NCI-H1092 (cell line): ENCODE results near the gene OR2K2.
"Not testable (repeated sequence)": the region's sequence is repeated elsewhere in the genome, so short reads cannot be mapped to it uniquely, and the experiment has no call there.

Experiments
- DNase-seq: peaks from one replicate; lab custom pipeline; 2025; lab: John Stamatoyannopoulos, UW

Gene OR2K2, protein sequence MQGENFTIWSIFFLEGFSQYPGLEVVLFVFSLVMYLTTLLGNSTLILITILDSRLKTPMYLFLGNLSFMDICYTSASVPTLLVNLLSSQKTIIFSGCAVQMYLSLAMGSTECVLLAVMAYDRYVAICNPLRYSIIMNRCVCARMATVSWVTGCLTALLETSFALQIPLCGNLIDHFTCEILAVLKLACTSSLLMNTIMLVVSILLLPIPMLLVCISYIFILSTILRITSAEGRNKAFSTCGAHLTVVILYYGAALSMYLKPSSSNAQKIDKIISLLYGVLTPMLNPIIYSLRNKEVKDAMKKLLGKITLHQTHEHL

DNA sequence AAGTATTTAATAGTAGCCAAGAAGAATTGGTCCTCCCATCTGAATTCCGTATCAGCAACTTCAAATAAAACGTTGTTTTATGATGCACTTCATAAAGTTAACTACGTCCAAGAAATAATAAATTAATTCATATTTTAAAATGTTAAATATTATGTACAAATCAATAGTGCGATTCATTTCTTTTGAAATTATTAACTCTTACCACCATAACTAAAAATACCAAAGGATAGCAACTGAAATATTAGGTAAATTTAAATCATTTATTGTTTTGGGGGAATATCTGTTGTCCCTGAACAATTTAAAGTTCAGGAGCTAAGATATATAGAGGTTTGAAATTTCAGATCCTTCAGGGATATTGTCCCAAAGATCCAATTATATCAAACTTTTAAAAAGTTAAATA is at the start of gene OR2K2:
Gene OR2K2 (minus strand): TSS at position 101 of the 400 bp plus-strand sequence. CDS start 1,791 bp downstream, outside the sequence.
- no peak for DNase-seq

DNA sequence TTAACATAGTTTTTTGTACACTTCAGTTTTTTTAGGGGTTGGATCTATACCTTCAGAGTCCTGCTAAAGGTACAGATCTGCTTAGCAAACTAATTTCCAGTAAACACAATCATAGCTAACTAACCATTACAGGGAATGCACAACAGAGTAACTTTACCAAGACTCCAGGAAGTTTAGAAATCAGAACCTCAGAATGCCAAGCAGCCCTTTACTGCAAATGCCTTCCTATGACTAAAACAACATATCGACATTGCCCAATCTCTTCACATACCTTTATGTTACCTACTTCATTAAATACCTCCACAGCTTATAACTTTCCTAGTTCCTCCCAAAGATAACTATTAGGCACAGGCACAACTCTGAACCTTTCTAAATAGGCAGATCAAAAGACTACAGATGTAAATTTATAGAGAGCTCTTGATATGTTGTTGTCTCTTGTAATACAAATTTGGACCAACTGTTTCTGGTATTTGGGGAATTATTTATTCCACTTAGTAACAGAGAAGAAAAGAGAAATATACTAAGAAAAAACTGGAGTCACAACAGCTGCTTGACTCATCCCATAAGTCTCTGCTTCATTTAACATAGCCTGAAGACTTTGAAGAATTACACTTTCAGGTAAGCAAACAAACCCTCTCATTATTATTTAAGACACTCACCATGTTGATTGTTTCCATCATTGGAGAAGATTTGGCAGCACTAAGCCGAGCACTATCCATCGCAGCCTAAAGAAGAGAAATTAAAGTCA is 46.0 kb upstream of the OR2K2 start:
- DNase-seq: no peak

DNA sequence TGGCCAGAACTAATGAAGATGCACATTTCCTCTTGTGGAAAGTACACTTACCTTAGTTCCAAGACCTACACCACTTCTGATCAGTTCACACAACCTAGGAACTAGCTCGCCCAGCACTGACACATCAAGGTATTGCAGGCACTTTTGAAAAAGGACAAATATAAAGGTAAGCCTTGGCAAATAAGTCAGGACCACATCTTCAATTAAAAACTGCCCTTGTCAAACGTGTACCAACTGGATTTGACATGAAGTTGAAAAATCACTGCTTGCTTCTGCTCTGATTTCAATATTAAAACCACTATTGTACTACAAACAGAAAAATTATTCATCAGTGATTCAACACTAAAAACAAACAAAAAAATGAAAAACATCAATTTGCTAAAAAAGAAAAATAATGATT is 45.0 kb upstream of the OR2K2 start:
- no peak for DNase-seq

DNA sequence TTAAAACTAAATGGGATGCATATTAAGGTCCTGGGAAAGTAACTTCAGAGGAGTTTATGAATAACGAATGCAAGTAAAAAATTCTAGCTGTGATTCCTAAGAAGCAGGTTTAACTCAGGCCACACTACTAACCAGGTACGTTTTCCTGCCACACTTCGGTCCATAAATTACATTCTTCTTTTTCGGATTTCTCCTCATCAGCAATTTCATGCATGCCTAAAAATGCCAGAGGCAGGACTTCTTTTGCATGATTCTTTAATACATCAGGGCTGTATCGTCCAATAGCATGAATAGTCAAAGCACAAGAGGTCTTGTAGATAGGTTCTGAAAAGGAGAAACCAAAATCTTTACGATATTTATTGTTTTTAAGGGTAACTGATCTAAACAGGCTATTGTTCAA is 42.3 kb upstream of the OR2K2 start:
- no peak for DNase-seq

DNA sequence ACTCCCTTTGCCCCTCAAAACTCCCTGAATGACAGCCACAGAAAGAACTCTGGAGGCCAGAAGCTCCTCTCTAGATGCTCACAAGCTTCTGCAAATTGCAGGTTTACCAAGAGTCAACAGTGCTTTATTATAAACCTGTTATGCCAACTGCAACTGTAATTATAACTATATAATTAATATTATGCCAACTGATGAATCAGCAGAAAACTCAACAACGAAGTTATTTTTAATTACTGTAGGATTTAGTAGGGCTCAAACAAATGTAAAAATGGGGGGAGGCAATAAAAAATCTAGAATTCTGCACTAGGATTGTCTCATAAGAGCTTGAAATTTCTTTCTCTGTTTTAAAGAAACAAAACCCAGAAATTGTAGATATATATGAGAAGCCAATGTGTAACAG is 37.0 kb upstream of the OR2K2 start:
- DNase-seq: no peak

DNA sequence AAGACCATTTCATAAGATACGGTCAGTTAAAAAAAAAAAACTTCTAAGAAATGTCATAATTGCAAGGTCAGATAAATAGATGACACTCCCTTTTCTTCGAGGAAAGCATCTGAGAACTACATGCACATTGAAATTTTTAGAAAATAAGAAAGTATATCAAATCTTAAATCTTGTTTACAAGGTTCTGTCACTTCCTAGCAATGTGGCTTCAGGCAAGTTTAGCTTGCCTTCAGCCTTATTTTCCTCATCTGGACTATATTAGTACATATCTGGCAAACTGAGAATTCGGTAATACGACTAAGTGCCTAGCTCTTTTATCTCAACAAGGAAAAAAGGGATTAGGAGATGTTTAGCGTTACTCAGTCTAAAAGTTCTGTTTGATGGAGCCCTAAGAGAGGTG is 32.5 kb upstream of the OR2K2 start:
- no peak for DNase-seq

DNA sequence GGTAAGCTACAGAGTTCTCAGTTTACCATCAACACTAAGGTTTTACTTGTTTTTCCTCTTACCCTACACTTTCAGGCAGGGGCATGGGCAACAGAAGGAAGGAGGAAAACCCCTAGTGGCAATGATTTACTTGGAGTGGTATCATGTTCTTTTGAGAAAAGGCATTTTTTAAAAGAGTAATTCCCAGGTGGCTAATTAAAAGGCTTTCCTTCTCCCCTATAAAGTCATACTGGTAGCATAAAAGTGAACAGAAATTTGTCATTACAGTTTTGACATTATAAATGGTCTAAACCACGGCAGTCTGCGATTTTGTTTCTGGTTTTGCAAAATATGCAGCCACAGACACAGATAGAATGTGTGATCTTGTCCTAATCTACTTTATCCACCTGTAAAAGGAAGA is 30.9 kb upstream of the OR2K2 start:
- no peak for DNase-seq

DNA sequence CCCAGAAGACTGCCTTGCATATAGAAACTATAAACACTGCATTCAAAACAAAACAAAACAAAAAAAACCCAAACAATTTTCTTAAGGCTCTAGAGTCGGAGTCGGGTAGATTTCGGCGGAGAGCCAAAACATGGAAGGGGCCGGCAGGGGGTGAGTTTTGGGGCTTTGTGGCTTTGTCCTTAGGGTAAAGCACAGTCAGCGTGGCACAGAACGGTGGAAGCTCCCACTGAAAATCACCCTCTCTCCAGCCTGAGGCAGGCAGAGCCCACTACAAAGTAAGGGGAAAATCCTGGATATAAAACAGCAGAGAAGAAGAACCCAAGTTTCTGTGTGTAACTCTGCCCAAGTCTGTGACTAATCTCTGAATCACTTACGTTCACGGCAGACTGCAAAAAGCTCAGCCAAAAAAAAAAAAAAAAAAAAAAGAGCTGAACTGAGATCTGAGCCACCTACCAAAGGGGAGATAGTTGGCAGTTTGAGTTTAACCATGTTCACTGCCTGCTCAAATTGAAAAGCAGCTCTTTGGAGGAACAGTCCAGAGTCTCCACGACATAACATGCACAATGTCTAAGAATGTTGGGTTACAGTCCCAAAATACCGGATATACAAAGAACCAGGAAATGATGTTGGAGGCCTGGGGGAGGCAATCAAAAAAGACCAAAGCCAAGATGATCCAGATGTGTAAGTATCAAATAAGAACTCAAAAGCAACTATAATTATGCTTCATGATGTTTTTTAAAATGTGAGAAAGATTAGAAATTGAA is 26.6 kb upstream of the OR2K2 start:
- no peak for DNase-seq

DNA sequence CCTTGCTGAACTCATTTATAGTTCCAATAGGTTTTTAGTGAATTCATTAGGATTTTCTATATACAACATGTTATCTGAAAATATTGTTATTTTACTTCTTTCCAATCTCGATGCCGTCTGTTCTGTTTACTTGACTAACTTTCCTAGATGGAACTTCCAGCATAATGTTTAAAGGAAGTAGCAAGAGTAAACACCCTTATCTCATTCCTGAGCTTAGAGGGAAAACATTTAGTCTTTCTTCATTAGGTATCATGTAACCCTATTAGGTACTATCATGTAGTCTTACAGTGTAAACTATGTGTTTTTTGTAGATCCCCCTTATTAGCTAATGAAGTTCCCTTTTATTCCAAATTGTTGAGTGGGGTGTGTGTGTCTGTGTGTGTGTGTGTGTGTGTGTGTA is 22.5 kb upstream of the OR2K2 start:
- no peak for DNase-seq

DNA sequence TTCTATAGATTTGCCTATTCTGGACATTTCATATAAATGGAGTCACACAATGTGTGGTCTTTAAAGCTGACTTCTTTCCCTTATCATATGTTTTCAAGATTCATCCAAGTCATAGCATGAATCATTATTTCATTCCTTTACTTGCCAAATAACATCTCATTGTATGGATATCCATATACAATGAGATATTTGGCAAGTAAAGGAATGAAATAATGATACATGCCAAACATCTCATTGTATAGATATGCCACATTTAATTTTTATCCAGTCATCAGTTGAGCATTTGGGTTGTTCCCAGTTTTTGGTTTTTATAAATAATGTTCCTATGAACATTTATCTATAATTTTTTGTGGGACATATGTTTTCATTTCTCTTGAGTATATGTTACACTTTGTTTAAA is 20.5 kb upstream of the OR2K2 start:
- no peak for DNase-seq

DNA sequence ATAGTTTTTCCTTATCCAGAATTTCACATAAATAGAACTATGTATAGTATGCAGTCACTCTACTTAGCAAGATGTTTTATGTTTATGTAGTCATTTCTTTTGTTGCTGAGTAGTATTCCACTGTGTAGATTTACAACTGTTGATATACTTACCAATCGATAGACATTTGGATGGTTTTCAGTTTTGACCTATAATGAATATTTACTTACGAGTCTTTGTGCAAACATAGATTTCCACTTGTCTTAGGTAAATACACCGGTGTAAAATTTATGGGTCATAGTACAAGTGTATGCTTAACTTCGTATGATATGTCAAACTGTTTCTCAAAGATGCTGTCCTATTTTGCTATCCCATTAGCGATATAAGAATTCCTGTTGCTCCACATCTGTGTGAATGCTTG is 19.7 kb upstream of the OR2K2 start:
- peak; percentile 47 for DNase-seq

DNA sequence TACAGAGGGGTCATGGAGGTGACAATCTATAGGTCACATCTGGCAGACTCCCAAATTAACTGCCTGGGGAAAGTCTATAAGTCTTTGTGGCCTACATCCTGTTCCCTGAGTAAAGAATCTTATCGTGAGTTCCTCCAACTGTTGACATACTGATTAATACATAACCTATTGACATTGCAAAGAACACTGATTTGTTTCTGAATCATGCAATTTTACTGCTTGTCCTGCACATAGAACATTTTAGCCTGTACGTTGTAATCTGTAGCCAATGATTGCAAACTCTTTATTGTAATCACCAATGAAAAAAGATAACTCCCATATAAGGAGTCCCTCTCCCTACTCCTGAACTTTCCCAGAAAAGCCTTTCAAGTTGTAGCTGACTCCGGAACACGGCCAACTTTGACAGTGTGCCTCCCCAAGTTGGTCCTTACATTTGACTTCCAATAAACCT is 18.8 kb upstream of the OR2K2 start:
- DNase-seq: no peak

DNA sequence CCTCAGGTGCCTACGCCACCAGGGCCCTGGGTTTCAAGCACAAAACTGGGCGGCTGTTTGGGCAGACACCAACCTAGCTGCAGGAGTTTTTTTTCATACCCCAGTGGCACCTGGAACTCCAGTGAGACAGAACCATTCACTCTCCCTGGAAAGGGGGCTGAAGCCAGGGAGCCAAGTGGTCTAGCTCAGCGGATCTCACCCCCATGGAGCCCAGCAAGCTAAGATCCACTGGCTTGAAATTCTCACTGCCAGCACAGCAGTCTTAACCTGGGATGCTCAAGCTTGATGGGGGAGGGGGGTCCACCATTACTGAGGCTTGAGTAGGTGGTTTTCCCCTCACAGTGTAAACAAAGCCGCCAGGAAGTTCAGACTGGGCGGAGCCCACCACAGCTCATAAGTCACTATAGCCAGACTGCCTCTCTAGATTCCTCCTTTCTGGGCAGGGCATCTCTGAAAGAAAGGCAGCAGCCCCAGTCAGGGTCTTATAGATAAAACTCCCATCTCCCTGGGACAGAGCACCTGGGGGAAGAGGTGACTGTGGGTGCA is 4.4 kb upstream of the OR2K2 start:
- not testable (repeated sequence) for DNase-seq

DNA sequence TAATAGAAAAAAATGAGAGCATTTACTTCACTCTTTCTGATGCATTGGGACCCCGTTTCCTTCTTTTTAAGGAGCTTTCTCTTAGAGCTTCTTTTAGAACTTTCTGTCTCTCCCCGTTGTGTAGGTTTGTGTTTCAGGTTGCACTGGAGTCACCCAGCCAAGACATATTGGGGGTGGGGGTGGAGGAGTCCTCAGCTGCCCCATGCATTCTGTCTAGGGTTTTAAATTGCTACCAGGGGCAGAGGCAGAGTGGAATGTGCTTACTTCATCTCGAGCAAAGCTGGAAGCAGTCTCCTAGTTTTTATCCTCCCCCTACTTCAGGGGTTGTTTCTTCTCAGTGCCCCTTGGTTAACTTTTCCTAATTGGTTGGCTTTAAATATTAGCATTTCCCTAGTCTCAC is 9.4 kb downstream of the OR2K2 start:
- DNase-seq: no peak

DNA sequence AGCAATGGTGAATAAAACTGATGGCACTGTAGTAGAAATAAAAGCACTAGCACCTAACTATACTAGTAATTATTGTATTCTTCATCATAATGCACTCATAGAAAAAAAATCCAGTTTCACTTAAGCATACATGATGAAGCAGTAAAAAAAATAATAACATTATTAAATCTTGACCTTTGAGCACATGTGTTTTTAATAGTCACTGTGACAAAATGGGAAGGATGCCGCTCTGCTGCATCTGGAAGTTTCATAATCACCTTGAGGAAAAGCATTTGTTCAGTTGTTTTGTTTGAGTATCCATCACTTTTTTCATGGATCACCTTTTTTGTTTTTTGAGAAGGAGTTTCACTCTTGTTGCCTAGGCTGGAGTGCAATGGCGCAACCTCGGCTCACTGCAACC is 13.2 kb downstream of the OR2K2 start:
- DNase-seq: no peak

DNA sequence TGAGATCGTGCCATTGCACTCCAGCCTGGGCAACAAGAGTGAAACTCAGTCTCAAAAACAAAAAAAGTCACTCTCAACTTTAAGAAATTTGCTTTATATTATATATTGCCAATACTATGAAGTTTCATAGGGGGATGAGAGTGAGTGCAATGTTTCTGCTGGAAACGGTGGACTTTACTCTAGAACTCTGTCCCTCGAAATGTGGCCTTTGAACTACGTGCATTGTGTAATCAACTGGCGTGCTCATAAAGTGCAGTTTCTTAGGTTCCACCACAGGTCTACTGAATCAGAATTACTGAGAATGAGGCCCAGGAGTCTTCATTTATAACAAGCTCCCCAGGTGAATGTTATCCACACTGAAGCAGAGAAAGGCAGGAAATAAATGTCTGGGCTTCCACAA is 24.1 kb downstream of the OR2K2 start:
- no peak for DNase-seq

DNA sequence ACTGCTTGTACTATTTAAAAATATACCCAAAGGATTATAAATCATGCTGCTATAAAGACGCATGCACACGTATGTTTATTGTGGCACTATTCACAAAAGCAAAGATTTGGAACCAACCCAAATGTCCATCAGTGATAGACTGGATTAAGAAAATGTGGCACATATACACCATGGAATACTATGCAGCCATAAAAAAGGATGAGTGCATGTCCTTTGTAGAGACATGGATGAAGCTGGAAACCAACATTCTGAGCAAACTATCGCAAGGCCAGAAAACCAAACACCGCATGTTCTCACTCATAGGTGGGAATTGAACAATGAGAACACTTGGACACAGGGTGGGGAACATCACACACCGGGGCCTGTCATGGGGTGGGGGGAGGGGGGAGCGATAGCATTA is 26.0 kb downstream of the OR2K2 start:
- not testable (repeated sequence) for DNase-seq

DNA sequence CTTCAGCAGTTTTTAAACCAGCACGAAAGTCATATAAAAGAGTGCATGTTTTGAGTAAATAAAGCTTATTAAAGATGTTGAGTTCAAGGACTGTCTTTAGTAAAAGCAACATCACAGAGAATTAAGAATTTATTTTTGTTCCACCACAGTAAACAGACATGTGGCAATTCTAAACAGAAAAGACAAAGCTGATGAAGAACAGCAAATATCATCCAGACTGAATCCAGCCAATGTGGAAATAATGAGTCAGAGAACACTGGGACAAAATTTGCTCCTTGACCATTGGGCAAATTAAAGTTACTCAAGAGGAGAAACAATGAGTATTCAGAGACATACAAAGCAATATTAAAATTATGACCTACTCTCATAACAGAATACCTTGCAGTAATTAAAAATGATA is 28.8 kb downstream of the OR2K2 start:
- no peak for DNase-seq

DNA sequence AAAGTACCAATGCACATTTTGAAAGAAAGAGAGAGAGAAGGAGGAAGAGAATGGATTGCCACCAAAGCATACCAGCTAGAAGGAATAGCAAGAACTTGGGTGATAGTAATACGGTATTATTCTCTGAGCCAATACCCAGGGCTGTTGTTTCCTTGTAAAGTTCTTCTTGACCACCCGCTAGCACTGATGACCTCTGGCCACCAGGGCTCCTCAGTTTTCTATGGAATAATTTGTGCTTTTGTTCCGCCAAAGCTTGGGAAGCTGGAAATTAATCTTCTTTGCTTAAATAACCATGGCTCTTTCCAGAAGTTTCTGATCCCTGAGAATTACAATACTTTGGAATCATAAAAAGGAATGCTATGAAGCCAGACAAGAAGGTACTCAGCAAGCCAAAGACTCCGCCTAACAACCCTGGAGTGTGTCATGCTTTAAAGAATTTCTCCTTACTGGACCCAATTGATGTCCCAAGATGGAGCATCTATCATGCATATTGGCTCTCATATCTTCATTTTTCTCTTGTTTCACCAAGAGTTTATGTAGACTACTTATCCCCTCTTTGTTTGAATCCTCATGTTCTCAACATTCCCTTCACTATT is 29.8 kb downstream of the OR2K2 start:
- DNase-seq: no peak

DNA sequence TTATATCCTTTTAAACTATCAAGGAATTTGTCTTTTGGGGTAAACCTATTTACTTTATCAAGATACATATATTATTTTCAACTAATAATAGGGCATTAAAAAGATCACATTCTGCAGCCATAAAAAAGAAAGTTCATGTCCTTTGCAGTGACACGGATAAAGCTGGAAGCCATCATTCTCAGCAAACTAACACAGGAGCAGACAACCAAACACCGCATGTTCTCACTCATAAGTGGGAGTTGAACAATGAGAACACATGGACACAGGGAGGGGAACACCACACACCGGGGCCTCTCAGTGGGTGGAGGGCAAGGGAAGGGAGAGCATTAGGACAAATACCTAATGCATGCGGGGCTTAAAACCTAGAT is 30.4 kb downstream of the OR2K2 start:
- DNase-seq: not testable (repeated sequence)

DNA sequence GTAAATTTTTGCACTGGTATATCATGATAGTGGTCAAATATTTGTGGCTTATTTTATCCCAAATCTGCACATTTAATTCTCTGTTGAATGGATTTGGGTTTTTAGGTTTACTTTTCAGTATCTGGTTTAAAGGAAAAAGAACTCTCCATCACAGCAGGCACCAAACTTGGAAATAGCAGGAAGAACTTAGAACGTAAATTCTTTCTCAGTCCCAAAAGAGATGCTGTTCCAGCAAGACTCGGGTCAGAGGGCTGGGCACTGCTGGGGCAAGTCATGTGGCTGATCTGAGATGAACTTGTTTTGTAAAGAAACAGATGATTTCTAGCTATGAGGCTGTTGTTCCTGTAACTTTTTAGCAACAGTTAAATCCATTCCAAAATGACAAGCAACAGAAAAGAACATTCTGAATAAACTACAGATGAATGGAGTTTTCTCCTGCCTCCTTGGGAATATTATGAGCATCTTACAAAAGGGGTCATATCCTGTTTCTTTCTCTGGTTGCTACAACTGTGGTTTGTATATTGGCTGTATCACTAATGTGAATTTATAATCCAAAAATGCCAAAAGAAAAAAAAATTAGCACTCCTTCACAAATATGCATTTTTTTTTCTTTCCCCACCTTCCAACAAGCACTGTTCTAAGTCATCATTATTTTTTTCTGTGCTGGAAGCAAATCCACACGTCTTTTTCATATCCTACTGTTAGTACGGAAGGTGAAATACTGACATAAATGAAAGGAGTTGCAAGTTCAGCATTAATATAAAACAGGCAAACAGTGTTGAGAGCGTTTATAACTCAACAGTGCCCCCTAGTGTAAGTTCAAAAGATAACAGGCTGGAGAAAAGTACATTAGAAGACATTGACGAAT is 31.1 kb downstream of the OR2K2 start:
- DNase-seq: peak; percentile 6
